GM12874 (cell line): ENCODE measurements around the gene ZNF106.

Source experiments
- TF ChIP-seq, protein P1 (sequence below): IDR thresholded peaks from 2 replicates; pipeline ENCODE4 v1.5.1; 2011; ENCODE audit warnings: low read depth, mild to moderate bottlenecking, control low read depth, low read length, moderate library complexity; ENCODE audit not compliant: insufficient read depth

Gene ZNF106

DNA sequence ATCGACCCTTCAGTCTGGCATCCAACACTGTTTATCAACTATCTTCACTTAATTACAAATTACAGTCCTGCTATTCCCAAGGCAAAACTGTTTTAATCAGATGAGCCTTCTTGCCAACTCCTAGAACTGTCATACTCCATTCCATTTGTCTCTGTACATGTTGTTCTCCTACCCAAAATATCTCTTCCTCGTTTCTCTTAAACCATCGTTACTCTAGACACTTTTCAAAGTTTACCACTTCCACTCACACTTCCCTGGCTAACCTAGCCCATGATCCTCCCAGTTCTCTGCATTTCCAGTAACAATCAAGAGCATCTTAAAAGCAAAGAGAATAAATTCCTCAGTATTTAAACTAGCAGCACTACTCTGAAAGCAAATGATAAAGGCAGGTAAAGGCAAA lies 19.9 kb downstream of the ZNF106 start:
- TF ChIP-seq, protein P1, sequence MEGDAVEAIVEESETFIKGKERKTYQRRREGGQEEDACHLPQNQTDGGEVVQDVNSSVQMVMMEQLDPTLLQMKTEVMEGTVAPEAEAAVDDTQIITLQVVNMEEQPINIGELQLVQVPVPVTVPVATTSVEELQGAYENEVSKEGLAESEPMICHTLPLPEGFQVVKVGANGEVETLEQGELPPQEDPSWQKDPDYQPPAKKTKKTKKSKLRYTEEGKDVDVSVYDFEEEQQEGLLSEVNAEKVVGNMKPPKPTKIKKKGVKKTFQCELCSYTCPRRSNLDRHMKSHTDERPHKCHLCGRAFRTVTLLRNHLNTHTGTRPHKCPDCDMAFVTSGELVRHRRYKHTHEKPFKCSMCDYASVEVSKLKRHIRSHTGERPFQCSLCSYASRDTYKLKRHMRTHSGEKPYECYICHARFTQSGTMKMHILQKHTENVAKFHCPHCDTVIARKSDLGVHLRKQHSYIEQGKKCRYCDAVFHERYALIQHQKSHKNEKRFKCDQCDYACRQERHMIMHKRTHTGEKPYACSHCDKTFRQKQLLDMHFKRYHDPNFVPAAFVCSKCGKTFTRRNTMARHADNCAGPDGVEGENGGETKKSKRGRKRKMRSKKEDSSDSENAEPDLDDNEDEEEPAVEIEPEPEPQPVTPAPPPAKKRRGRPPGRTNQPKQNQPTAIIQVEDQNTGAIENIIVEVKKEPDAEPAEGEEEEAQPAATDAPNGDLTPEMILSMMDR = no peak

DNA sequence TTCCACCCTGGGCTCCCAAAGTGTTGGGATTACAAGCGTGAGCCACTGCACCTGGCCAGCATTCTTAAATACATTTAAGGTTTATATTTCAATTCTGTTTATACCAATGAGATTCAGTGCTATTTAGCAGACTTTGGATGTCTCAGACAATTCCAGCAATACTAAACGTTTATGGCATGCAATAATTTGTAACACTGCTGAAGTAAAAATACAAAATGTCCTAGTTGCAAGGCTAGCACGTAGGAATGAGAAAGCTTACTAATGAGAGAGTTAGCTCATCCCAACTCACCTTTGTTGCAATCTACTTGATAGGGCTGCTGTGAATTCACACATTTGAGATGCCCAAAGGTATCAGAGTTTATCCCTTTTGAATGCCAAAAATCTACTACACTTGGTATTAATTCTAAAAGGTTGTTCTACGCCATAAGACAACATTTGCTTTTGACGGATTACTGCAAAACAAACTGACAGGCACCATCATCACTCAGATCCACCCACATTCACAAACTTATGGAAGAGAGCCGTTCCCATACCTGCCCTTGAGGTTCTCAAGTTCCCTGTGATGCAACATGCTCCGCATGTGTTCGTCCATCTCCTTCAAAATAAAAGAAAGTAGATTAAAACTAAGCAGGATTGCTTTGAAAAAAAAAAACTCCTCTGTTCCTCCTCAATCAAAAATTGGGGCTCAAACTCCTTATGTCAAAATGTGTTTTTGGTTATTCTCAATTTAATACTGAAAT lies 25.3 kb downstream of the ZNF106 start:
- TF ChIP-seq, protein P1 = no peak

DNA sequence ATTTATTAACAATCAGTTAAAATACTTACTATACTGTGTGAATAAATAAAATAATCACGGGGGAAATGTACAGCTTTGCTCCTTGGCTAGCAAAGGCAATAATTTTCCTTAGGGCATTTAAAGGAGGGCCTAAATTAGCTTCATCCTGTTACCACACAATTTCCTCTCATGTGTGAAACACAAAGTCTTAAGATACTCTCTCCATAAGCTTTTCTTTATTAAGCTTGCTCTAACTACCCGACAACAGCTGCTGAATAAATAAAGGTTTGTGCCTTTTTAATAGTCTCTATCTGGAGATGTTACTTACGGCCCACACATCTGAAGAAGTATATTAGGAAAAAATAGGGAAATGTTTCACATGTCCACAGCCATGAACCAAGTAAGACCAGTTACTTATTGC lies 29.7 kb downstream of the ZNF106 start:
- TF ChIP-seq, protein P1 = no peak

DNA sequence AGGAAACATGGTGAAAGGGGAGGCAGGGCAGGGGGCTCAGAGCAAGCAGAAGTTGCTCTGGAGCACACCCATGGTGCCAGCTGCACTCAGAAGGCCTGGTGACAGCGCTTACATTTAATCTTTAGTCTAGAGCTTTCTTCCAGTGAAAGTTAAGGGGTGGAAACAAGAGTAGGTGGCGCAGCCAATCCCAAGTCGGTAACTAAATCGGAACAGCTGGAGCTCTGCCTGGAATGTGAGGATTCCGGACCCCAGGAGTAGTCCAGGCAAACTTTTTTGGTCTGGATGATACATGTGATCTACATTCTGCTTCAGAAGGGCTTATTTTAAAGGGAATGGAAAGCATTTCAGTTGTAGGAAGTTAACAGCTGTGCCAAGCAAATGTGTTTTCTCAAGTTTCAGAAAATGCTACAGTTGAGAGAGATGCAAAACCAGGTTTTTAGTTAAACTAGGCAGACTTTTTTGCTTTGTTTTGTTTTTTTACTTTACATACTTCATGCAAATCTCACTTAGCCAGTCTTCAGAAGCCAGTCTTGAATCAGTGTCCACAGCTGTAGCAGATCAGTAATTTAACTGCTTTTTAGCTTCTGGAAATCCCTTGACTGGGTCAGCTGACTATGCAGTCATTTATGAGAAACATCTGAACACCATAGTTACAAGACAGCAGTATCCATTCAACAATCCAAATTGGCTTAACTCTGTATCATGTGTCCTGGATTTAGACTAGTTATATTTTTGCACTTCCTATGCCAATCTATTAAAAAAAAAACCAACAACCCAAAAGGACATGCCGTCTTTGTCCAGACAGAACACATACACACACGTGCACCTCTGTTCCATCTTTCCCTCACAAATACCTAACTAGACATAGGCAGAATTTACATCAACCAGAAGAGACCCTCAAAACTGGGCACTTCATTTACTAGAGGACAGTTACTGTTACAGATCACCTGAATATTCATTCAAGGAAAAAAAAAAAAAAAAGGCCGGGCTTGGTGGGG lies 33.2 kb downstream of the ZNF106 start:
- TF ChIP-seq, protein P1 = no peak

DNA sequence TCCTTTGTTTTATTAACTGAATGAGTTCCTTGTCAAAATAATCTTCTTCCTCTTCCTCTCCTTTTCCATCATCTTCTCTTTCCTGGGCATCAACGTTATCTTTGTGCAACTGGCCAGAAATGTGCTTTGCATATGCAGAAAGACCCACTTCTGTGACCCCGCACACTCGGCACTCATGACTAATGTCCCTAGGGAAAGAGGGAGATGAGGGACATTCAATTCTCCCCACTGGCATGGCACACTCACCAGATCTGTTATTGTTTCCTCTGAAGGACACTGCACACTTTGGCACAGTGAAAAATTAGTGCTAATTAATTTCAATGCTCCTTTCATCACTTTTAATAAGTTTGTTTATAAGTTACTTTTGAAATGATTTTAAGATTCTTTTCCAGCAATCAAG lies 34.0 kb downstream of the ZNF106 start:
- TF ChIP-seq, protein P1 = no peak

DNA sequence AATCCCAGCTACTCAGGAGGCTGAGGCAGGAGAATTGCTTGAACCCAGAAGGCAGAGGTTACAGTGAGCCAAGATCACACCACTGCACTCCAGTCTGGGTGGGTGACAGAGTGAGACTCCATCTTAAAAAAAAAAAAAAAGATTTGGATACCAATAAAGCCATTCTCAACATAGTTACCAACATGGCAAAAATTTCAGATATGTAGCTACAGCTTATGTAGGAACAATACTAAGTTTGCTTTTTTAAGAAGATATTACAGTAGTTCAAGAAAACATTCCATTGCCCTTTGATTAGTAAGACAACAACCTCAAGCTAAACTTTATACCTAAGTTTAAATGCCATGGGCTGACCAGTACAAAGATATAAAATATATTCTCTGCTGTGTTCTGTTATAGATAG lies 34.4 kb downstream of the ZNF106 start:
- TF ChIP-seq, protein P1 = no peak

DNA sequence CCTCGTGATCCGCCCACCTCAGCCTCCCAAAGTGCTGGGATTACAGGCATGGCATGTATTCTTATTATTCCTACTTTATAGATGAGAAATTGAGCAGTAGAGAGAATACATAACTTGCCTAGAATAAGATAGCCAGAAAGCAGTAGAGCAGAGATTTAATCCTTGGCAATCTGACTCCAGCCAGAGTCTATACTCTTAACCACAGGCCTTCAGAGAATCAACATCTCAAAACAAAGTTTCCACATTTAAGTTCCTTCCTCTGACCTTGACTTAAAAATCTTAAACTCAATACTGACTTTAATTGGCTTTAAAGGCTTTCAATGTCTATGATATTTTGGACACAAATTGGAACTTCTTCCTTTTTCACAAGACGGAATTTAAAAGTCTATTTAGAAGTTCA lies 37.1 kb downstream of the ZNF106 start:
- TF ChIP-seq, protein P1 = no peak
